Right atrium auricular region (tissue), 2 donors: ENCODE data around the gene MAML2. TPM values are rescaled to one million over a fixed set of nuclear protein-coding genes. Genes with fewer than 3 reads are reported as not detected.

Source experiments
- DNase-seq: peaks from one replicate; pipeline ENCODE4 v3.0.0-alpha.2; 2019; ENCODE audit warnings: low spot score
- H3K27ac ChIP-seq, 2 donors: fragments of 200-600 bp; sonication (generic); 1 replicate in 1 of 2; 2 replicates in 1 of 2; pipeline ENCODE4 v1.5.1; 2016 to 2019
- H3K27me3 ChIP-seq, 2 donors: fragments of 200-600 bp; sonication (generic); one replicate each; pipeline versions ENCODE4 v1.5.1 to v1.6.0; 2017 to 2019
- H3K36me3 ChIP-seq: fragments of 200-600 bp; sonication (generic); one replicate; pipeline ENCODE4 v1.5.1; 2016
- H3K4me1 ChIP-seq, 2 donors: fragments of 200-600 bp; sonication (generic); one replicate each; pipeline versions ENCODE4 v1.5.1 to v1.6.0; 2017 to 2019
- H3K4me3 ChIP-seq, 2 donors: fragments of 200-600 bp; sonication (generic); 1 replicate in 1 of 2; 2 replicates in 1 of 2; pipeline ENCODE4 v1.5.1; 2017 to 2019; ENCODE audit warnings: mild to moderate bottlenecking in 1 of 2, moderate library complexity in 1 of 2
- H3K9me3 ChIP-seq, 2 donors: fragments of 200-600 bp; sonication (generic); one replicate each; pipeline ENCODE4 v1.5.1; 2019
- CTCF ChIP-seq, 2 donors: fragments of 200-600 bp; sonication (generic); IDR thresholded peaks; one replicate each; pipeline ENCODE4 v1.5.1; 2019; ENCODE audit warnings: antibody characterized with exemption in 2 of 2
- total RNA-seq, 2 donors: library from RNA; depleted of rRNA; stranded (reverse); fragments of >200 nt; gene quantifications; one replicate each; pipeline ENCODE4 v1.1.0, GENCODE V29; 2016

MAML2 gene
- 10 to 100 TPM in 1 of 2 donors, 1 to 10 TPM in 1; 7.6 to 16.6 TPM for total RNA-seq

DNA sequence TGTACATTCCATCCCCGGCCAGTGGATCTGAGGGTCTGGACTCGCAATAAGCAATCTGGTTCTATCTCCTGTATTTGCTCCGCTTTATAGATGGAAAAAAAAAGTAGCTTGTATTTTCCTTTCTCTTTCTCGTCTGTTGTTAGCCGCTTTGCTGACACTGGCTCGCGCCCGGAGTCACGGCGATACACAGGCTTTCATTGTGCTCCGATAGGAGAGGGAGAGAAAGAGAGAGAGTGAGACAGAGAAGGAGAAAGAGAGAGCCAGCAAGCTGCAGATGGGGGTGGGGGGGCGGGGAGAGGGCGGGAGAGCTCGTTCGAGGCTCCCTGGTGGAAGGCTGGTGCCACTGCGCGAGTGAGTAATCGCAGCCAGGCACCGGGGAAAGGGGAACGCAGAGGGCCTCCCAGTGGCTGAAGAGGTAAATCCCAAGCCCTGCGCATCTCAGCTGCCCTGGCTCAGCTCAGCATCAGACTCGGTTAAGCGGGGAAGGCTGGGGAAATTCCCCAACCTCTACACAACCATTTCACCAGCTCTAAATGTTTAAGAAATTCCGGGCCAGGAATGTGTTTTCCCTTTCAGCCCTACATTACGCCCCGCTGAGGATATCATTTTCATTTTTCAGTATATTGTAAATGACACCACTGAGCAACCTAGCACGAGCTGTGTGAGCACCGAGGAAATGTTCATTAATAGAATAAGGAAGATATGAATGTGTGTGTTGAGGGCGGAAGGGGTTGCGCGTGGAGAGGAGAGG, at the start of gene MAML2:
TSS of gene MAML2 (minus strand) at position 235 of the 751 bp plus-strand sequence. CDS start 1,300 bp downstream, outside the sequence.
- peak; percentile 95 for DNase-seq
- Histone ChIP-seq H3K4me3 (peak within 1 kb of the TSS; percentile 69 to 71), H3K27ac (peak within 1 kb of the TSS; percentile 83 to 91), H3K36me3 (no peaks in the 10 kb centered on the region), H3K4me1 (peaks cover 0 to 40% of the 10 kb centered on the region in 2 donors), H3K9me3 (no peaks in the 10 kb centered on the region), H3K27me3 (no peaks in the 10 kb centered on the region)
- TF ChIP-seq CTCF (IDR thresholded peaks at IDR 0.05): peak; percentile 94 to 98

DNA sequence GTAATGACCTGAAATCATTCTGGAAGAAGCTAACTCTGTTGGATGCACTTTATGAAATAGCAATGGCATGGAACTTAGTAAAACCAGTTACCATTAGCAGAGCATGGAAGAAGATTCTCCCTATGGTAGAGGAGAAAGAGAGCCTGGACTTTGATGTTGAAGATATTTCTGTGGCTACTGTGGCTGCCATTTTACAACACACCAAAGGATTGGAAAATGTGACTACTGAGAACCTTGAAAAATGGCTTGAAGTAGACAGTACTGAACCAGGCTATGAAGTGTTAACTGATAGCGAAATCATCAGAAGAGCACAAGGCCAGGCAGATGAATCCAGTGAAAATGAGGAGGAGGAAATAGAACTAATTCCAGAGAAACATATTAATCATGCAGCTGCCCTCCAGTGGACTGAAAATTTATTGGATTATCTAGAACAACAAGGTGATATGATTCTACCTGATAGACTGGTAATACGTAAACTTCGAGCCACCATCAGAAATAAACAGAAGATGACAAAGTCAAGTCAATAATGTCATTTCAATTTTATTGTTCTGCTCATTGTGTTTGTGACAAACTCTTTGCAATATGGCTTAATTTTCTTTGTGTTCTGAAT, 48.8 kb upstream of the MAML2 start:
- TF ChIP-seq CTCF (IDR thresholded peaks at IDR 0.05): no peak
- no peaks in the 10 kb centered on the region for H3K36me3 ChIP-seq
- no peak overlapping the region for H3K27ac ChIP-seq
- no peaks in the 10 kb centered on the region for H3K27me3 ChIP-seq
- DNase-seq: no peak
- no peaks in the 10 kb centered on the region for H3K9me3 ChIP-seq
- no peak overlapping the region for H3K4me3 ChIP-seq
- peaks cover 0 to 19% of the 10 kb centered on the region in 2 donors for H3K4me1 ChIP-seq

- H3K36me3 ChIP-seq: no peaks in the 10 kb centered on the region
- H3K27ac ChIP-seq: peak overlapping the region; percentile 92 to 93
- H3K4me3 ChIP-seq: peak overlapping the region; percentile 87 to 90
- H3K9me3 ChIP-seq: no peaks in the 10 kb centered on the region
- no peak for DNase-seq
- peaks cover 0 to 19% of the 10 kb centered on the region in 2 donors for H3K4me1 ChIP-seq
- no peaks in the 10 kb centered on the region for H3K27me3 ChIP-seq
- TF ChIP-seq CTCF (IDR thresholded peaks at IDR 0.05): no peak
Observed at GRCh38 chr11:96390488-96390792, 47.4 kb upstream of the MAML2 start.

DNA sequence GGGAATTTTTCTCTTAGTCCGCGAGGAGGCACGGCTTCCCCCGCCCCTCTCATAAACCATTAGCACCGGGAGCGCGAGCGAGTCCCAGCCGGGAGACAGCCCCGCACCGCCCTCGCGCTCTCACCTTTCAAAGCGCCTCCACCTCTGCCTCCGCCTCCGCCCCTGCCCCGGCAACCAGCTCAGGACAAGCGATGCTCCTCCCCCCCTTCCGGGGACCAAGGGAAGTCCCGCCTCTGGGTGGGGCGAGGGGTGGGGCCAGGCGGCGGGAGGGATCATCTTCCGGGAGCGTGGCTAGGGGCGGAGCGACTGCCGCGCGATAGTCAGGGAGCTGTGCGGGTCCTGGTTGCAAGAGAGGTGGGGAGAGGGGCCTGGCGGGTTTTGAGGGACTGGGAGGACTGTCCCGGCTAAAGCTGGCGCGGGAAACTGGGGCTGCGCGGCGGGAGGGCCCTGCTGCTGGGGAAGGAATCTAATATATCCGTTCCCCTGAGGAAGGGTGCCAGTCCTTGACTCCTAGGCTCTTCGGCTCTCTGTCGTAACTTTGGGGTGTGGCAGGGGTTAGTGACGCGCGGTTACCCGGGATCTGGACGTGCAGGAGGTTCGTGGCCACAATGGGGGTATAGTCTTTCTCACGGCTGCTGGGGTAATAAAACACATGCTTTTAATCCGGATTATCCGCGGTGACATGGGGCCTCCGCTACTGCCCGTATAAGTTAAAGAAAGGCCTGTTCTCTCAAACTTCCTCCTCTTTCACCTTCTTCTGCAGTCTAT, 46.9 kb upstream of the MAML2 start, which contains the start of the genes CCDC82 and JRKL:
TSS of gene CCDC82 (minus strand) at position 193 of the 768 bp plus-strand sequence. CDS start 5,165 bp downstream, outside the sequence.
TSS of gene JRKL (plus strand) at position 294 of the 768 bp plus-strand sequence. CDS start 637 bp downstream, outside the sequence.
- peak within 1 kb of the TSS; percentile 92 to 93 for H3K27ac ChIP-seq
- TF ChIP-seq CTCF (IDR thresholded peaks at IDR 0.05): no peak
- peak within 1 kb of the TSS; percentile 87 to 90 for H3K4me3 ChIP-seq
- DNase-seq: peak; percentile 94
- H3K4me1 ChIP-seq: peaks cover 0 to 19% of the 10 kb centered on the region in 2 donors
- H3K36me3 ChIP-seq: no peaks in the 10 kb centered on the region
- H3K9me3 ChIP-seq: no peaks in the 10 kb centered on the region
- H3K27me3 ChIP-seq: no peaks in the 10 kb centered on the region

DNA sequence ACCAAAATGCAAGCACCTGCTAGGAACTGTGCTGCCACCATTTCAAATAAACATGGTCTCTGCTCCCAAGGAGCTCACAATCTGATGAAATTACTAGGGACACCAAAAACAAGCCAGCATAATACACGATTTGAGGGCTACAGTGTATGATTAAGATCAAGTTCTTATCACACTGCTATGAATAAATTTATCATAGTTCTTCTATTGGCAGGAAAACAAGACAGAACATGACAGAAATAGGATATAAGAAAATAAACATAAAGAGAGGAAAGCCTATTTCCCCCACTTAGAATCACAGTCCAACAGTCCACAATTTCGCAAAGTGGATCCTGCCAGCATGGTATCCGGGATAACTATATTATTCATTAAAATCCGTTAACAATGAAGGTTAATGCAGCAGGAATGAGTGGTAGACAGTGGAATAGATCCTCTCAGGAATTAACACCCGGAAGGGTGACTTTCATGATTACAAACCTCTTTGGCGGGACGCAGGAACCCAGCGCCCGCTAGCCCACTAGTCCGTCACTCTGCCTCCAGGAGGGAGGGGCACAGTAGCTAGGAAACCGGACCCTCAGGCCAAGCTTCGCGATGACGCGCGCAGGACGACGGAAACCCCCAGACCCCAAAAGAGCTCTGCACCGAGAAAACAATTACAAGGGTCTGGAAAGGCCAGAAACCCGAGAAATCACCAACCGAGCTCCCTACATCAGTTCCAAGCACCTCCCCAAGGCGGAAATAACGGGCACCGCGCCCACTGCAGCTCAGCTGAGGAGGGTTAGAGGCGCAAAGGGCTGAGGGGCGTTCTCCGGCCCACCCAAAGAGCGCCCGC, 46.1 kb upstream of the MAML2 start:
- Histone ChIP-seq H3K9me3 (no peaks in the 10 kb centered on the region), H3K4me3 (peak overlapping the region; percentile 87 to 90), H3K27me3 (no peaks in the 10 kb centered on the region), H3K36me3 (no peaks in the 10 kb centered on the region), H3K4me1 (peaks cover 0 to 19% of the 10 kb centered on the region in 2 donors), H3K27ac (peak overlapping the region; percentile 92 to 93)
- DNase-seq: no peak
- TF ChIP-seq CTCF (IDR thresholded peaks at IDR 0.05): no peak
